GM06990 (cell line): ENCODE results near the gene CDC42BPG.

ENCODE experiments used
- DNase-seq: peaks from one replicate; pipeline ENCODE4 v3.0.0-alpha.2; 2011; ENCODE audit not compliant: insufficient read length; ENCODE audit errors: extremely low read depth
- H3K27me3 ChIP-seq: replicated peaks from 2 replicates; pipeline ENCODE4 v1.6.0; 2011; ENCODE audit warnings: low read length; ENCODE audit not compliant: control insufficient read depth, insufficient read depth
- H3K36me3 ChIP-seq: 2 replicates; pipeline ENCODE4 v1.5.1; 2011; ENCODE audit warnings: low read length; ENCODE audit not compliant: control insufficient read depth, insufficient read depth
- H3K4me3 ChIP-seq: replicated peaks from 2 replicates; pipeline ENCODE4 v1.5.1; 2011; ENCODE audit warnings: low read depth, mild to moderate bottlenecking, control low read depth, low read length
- TF ChIP-seq, protein P1 (sequence below): IDR thresholded peaks from 2 replicates; pipeline ENCODE4 v1.5.1; 2011; ENCODE audit warnings: low read length, control low read depth, mild to moderate bottlenecking, inconsistent platforms; ENCODE audit not compliant: insufficient read depth, poor library complexity, severe bottlenecking

Gene CDC42BPG

DNA sequence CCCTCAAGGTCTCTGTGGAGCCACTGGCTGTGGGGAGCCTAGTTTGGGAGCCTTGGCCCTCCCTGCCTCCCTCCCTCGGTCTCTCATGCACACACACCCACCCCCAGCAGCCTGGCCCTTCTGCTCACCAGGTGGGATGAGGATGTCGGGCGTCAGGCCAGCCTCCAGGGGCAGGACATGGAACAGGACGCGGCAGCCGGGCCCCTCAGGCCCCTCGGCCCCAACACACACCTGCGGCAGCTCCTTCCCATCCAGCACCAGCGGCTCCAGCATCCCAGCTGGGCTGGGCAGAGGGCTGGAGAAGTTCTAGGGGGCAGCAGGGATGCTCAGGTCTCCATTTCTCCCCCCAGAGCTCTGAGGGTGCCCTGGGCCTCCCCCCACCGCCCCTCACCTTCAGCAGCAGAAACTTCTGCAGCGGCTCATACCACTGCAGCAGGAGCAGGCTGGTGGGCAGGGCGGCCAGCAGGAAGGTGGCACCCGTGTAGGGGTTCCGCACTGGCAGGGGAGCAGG lies 52.6 kb downstream of the CDC42BPG start:
- H3K36me3 ChIP-seq: peaks cover 41% of the 10 kb centered on the region
- TF ChIP-seq, protein P1, sequence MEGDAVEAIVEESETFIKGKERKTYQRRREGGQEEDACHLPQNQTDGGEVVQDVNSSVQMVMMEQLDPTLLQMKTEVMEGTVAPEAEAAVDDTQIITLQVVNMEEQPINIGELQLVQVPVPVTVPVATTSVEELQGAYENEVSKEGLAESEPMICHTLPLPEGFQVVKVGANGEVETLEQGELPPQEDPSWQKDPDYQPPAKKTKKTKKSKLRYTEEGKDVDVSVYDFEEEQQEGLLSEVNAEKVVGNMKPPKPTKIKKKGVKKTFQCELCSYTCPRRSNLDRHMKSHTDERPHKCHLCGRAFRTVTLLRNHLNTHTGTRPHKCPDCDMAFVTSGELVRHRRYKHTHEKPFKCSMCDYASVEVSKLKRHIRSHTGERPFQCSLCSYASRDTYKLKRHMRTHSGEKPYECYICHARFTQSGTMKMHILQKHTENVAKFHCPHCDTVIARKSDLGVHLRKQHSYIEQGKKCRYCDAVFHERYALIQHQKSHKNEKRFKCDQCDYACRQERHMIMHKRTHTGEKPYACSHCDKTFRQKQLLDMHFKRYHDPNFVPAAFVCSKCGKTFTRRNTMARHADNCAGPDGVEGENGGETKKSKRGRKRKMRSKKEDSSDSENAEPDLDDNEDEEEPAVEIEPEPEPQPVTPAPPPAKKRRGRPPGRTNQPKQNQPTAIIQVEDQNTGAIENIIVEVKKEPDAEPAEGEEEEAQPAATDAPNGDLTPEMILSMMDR: no peak
- H3K27me3 ChIP-seq: no peaks in the 10 kb centered on the region
- DNase-seq: no peak
- H3K4me3 ChIP-seq: no peak overlapping the region

DNA sequence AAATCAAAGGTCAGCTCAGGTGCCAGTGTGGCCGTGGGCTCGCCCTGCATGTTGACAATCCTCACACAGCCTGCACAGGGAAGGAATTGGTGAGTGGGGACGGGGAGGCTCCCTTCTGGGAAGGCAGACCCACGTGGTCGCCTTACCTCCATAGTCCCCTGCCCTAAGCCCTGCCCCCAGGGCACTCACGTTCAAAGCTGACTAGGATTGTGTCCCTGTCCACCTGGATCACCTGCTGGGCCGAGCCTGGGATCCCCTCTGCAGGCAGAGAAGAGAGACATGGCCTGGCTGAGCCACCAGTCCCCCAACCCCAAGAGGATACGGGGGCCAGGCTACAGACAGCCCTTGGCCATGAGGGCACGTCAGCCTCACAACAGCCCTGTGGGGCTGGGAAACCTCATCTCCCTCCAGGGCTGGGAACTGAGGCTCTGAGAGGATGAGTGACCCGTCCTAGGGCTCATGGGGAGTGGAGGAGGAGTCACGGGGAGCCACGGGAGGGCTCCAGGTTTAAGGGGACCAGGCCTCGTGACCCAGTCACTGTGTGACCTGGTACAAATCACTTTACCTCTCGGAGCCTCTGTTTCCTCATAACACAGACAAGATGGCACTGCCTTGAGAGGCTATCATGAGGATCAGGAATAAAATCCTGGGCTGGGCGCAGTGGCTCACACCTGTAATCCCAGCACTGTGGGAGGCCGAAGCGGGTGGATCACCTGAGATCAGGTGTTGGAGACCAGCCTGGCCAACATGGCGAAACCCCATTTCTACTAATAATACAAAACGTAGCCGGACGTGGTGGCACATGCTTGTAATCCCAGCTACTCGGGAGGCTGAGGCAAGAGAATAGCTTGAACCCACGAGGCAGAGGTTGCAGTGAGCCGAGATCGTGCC lies 54.0 kb downstream of the CDC42BPG start:
- no peak for DNase-seq
- Histone ChIP-seq H3K4me3 (no peak overlapping the region), H3K36me3 (peaks cover 33% of the 10 kb centered on the region), H3K27me3 (no peaks in the 10 kb centered on the region)
- TF ChIP-seq, protein P1: no peak

DNA sequence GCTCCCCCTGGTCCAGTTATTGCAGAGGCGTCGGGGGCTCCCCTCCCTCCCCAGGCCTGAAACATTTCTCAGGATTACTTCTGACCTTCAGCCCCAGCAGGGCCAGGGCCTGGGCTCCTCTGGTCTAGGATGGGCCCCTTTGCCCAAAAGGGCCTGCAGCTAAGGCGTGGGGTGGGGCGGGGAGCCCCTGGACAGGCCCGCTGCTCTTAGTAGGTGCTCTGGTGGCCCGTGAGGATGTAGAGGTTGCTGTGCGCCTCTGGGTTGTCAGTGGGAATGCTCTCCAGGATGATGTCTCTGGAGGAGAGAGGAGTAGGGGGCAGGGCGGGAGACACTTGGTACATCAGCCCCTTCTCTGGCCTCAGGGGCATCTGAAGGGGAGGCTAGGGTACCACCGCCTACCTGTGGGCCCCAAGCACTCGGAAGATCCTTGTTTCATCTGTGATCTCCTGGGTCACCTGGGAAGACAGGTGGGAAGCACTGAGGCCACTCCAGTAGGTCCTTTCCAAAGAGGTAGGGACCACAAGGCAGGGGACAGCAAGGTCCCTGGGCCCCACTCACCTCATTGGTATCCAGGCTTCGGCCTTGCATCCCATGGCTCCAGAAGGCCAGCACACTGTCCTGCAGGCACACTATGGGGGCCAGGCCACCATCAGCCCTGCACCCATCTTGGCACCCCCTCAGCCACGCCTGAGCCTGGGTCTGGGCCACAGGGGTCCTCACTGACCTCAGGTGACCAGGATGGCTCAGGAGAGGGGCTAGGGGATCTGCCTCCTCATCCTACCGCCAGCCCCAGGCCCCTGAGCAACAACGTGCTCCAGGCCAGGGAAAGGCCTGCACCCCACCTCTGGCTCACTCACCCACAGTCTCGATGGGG lies 54.9 kb downstream of the CDC42BPG start:
- peaks cover 33% of the 10 kb centered on the region for H3K36me3 ChIP-seq
- TF ChIP-seq, protein P1: no peak
- H3K4me3 ChIP-seq: no peak overlapping the region
- H3K27me3 ChIP-seq: no peaks in the 10 kb centered on the region
- no peak for DNase-seq

DNA sequence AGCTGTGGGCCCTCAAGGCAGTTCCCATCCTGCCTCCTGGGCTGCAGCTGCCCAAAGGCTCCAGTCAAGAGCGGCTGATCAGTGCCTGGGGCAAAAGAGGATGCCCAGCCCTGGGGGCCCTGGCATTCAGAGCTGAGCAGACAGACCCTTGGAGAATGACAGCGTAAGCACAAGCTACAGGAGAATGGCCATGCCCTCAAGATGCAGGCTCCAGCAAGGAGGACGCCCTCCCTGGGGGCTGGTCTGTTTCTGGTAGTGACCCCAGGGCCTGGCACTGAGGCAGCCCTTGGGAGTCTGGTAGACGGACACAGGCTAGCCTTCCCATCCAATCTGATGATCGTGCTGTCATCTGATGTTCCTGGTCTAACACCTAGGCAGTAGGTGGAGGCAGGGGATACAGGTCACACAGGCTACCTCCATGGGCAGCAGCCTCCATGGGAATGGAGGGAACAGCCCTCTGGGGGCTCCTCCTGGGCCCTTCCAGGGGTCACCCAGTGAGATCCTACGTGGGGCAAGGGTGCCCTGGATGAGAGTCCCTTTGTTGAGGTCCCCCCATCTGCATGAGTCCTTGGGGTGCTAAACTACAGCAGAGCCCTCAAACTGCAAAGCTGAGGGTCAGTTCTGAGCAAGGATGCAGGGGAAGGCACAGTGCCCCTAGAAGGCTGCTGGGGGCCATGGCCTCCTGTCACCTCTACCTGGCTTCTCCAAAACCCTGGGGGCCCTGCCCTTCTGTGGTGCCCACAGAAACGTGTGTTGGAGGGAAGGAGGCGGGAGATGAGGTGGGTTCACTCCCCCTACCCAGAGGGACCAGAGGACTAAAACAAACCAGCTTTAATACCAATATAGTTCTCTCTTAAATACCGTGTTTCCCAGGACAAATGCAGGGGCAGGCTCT lies 55.9 kb downstream of the CDC42BPG start:
- Histone ChIP-seq H3K36me3 (peaks cover 31% of the 10 kb centered on the region), H3K27me3 (no peaks in the 10 kb centered on the region), H3K4me3 (no peak overlapping the region)
- no peak for DNase-seq
- TF ChIP-seq, protein P1: no peak
